Head of caudate nucleus (tissue), 42 donors: ENCODE results near the gene ADAM12.
A peak's percentile ranks its signal among the peaks of the same experiment; 100 is the strongest.

Experiments
- DNase-seq, 42 donors: peaks; one replicate each; pipeline versions ENCODE4 v3.0.0 to v3.0.0-alpha.2; 2020 to 2021; ENCODE audit warnings: mixed read lengths in 7 of 42
- intact Hi-C: fragments of 100-400 bp; cut with DNase I; formaldehyde crosslinking; loops from one replicate; pipeline ENCODE4 v1.15.0; 2022

The ADAM12 gene

DNA sequence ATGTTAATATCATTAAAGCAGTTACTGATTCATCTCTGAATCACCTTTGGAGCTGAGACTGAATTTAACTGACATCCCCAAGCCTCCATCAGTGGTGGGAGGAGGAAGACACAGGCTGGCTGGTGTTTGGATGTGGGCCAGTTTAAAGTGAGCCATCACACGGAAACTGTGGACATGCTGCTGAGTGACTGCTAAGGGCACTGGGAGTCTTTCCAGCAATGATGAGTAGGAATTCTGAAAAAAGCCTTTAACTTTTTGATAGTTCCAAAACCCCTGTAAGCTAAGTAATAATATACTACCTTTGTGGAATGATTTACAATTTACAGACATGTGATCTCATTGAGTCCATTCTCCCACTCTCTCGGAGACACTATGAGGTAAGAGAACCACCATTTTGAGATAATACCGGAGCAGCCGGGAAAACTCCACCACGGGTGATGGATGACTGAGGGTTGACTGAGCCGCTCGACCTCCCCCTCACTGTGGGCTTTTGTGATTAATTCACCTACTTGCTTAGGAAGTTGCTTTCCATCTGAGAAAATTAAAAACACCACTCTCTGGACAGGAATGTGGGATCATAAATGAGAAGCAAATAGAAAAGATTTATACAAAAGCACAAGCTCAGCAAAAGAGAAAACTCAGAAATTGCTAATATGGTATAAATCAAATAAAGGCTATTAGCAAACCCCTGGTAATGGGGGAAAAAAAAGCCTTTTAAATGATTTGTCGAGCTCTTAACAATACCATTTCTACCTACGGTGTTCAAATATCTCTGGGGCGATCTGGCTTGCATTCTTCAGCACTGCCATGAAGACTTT is 297.2 kb downstream of the ADAM12 start:
- intact Hi-C loops = no loop called here
- DNase-seq = peak in 24 of 42 donors; percentile 10 to 76 (median 36)

DNA sequence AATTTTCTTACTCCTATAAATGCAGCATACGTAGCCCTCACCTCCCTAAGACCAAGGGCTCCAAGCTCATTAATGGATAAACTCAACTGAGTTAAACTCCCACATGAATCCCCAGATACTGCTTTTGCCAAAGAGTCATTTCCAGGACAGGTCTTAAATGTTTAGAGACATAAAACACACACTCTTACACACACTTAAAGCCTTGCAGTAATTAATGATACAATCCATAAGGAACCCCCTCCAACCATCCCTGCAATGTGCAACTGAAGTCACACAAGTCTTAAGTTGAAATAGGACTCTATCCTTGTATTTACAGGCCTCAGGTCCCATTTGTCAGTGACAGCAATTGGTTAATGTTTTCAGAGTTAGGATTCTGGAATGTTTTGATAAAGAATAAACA is 297.8 kb downstream of the ADAM12 start:
- intact Hi-C loops = no loop called here
- DNase-seq = no peak

DNA sequence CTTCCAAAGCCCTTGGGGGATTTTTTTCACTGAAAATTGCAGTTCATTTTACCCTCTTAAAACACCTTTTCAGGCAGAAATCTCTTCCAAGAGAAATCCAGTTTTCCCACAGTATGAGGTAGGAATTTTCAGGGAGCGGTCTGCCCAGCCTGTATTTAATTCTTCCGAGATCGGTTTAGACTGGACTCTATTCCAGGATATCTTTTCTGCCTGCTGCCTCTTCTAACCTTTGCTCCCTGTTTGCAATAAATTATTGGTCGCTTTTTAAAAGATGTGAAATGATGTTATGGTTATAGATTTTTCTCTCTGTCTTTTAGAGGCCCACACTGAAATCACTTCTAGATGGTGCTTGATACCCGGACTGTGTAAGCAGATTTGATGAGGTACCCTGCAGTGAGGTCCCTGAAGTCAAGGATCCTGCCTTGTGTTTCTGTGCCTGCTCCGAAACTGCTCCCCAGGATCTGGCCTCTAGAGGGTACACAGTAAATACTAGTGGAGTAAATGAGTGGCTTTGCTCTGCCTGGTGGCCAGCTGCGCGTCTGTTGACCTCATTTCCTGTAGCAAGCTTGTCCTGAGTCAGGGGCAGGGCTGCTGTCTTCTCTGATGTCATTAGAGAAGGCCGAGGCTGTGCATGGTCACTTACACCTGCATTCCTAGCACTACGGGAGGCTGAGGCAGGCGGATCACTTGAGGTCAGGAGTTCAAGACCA is 300.3 kb downstream of the ADAM12 start:
- peak in 1 of 42 donors; percentile 12 for DNase-seq
- intact Hi-C loops = no loop called here

DNA sequence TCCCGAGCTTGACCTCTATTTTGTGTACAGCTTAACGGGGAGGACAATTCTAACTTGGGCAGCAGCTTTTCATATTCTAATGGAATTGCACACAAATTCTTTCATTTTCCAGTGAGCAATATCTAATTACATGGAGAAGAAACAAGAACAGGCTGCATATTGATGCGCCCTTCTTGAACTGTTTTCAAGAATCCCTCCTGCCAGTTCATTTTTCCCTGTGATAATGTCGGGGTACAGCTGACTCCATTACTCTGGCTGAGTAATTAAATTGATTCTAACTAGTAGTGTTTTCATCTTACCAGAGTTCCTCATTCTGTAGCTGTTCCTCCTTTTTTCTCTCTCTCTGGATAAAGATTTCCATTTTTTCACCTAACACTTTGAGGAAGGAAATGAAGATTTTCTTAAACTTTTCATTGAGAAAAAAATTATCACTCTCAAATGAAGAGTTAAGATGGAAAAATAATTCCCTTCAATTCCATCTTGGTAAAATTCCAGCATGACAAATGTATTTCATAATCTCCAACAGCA is 301.1 kb downstream of the ADAM12 start:
- intact Hi-C loops = no loop called here
- no peak for DNase-seq

DNA sequence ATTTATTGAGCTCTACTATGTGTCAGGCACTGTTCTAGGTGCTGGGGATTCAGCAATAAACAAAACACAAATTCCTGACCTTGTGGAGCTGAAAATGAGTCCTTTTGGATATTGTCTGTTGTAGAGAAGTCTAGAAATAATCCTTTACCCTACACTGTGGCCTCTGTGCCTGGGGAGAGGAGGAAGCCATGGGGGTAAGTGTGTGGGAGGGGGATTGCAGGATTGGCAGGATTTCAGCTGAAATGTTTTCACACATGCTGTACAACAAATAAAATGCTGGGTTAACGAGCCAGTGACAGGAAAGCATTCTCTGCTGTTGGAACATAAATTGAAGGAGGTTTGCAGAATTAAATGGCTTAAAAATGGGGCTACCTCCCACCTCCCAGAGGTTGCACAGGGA is 302.5 kb downstream of the ADAM12 start:
- intact Hi-C loops = no loop called here
- no peak for DNase-seq

DNA sequence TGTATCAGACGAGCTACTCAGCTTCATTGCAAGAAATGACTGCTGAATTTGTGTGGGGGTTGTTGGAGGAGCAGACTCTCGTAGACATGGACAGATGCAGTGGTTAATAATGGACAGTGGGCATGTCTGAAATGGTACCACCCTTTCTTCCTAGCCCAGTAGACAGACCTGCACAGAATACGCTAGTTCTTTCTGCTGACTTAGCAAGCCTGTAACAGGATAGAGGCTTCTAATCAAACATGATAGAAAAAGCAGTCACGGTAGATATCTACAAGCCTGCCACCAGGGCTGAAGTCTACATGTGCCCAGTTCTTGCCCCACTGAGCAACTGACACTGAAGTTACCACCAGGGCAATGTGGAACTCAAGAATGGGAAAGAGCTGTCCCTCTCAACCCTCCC is 303.9 kb downstream of the ADAM12 start:
- intact Hi-C loops = no loop called here
- peak in 1 of 42 donors; percentile 11 for DNase-seq

DNA sequence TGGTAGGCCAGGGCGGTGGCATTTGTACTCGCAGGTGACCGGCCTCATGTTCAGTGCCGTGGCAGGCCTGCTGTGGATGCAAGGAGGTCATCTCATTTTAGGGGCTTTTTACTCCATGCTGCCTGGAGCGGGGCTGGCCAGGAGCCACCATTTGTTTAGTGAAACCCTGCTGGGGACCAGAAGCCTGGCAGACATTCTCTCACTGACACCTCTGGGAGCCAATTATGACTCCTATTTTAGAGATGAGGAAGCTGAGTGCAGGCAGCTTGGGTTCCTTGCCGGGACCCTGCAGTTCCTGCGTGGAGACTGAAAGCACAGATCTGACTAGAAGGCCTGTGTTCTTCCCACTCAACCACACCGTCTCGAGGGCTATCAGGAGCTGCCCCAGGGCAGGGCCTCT is 305.3 kb downstream of the ADAM12 start:
- intact Hi-C loops = no loop called here

DNA sequence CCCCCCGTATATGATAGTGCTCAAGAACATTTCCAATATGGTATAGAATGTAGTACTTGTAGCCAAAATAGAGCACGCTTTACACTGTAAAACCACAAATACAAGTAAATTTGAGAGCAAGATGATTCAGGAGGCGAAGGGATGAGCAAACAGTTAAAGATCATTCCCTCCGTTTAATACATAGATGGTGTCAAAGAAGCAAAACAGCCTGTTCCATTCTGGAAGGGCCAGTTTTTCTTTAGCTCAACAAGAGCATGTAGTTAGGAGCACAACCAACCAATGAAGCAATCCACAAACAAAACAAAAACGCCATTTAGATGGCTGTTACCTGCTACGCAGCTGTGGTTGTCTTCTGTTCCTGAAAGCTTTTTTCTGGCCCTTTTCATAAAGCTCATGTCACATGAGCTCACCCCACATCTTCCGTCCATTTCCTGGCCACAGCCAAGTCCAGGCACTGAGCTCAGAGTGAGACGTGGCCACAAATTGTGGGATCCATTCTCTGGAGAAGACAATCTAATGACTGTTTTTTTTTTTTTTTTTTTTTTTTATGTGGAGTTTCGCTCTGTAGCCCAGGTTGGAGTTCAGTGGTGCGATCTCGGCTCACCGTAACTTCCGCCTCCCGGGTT is 306.3 kb downstream of the ADAM12 start:
- intact Hi-C loops = no loop called here
- peak in 3 of 42 donors; percentile 7 to 53 (median 23) for DNase-seq

More for the DNA sequence above, 305.3 kb downstream of the ADAM12 start:
- DNase-seq = no peak

DNA sequence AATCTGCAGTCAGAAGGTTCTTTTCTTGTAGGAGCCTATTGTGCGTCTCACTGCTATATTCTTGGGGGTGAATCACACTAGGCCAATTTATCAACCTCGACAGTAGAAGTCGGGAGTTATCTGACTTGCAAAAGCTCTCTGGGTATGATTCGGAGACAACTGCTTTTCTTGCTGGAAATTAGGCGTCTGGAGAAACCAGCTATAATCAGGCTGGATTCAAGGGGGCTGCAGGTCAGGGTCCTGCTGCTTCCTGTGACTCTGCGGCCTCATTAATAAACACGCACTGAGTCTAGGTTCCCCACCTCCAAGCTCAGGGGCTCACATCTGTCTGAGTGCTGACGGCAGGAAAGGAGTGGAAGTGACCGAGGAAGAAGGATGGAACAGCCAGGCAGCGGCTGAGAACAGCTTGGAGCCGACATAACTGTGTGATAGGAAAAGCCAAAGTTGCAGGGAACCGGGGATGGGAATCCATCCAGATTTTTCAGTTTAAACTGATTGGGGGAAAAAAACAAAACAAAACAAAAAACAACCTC is 307.3 kb downstream of the ADAM12 start:
- intact Hi-C loops = no loop called here
- peak in 5 of 42 donors; percentile 17 to 49 (median 29) for DNase-seq

DNA sequence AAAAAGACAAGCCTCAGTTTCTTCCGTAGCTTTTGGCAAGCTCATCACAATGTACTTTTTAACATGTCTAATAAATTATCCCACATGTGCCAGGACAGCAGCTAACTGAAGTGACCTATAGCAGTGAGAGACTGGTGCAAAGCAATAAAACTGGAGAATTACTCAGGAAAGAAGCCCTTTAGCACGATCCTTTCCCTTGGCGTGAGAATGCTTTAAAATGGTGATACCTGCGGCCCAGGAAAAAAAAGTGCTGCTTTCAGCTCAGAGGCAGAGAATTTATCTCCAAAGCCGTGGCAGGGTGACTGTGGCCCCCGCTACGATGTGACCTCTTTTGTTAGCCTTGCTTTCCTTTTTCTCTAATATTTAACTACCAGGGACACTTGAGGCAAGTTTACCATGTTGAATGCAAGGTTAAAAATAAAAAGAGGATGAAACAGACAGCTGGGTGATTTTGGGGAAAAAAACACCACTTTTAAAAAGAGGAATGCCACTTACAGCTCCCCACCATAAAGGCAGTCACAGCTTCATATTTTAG is 307.9 kb downstream of the ADAM12 start:
- intact Hi-C loops = no loop called here
- no peak for DNase-seq

DNA sequence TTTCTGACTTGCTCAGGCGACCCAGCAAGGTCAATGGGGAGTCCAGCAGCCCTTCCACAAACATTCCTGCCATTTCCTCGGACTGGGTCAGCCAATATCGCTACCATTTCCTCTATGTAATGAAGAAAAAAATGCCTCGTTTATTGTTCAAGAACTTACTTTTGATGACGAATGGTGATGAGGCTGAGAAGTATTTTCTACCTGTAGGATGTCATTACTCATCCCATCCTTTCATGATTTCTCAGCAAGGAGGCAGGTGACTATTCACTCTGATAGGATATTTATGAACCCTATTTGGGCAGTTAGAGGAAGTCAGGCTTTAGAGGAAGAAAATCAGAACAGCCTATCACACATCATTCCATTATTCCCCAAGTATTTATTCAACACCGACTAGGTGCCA is 313.3 kb downstream of the ADAM12 start:
- DNase-seq = no peak
- intact Hi-C loops = no loop called here

DNA sequence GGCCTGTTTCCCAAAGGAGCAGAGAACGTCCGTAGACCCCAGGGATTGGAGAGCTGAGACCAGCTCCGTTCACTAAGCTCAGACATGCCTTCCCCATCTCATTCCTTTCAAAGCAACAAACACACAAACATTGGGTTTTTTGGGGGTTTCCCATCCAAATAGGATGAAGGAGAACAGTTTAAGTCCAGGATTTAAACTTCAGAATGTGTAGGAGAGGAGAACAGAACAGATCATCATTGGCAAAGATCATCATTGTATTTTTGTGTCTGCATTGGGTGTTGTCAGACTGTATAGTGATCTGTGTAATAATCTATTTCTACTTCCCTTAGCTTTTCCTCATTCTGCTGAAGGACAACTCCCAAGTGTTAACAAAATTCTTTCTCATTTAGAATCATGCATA is 314.0 kb downstream of the ADAM12 start:
- intact Hi-C loops = no loop called here
- no peak for DNase-seq

DNA sequence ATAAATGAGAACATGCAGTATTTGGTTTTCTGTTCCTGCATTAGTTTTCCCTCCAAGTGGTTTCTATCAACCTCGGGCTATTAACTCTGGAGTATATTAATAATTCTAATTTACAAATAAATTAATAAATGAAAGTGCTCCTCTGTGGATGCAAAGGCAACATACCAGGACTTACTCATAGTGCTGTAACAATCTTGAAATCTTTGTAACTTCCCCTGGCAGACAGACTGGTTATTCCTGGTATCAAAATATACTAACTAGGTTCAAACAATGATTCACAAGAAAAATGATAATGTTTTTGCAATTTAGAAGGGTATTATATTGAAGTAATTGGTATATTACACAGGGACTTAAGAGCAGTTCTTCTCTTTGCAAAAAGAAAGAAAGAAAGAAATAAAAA is 314.7 kb downstream of the ADAM12 start:
- DNase-seq = no peak
- intact Hi-C loops = no loop called here

DNA sequence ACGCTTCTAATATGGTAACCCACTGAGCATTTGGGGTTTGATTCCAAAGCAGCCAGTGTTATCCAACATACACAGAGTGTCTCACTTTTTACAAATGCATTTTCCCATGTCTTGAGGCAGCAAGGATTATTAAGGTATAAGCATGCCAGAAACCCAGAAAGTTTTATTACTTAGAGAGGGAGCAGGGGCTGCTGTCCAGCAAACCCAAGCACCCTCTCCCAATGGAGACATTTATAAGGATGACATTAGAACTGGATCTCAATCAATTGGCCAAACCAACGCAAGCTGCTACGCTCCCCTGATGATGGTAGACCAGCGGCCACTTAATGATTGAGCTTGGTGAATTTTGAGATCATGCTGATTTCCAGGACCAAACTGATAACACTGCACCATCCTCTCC is 315.7 kb downstream of the ADAM12 start:
- no peak for DNase-seq
- intact Hi-C loops = no loop called here

DNA sequence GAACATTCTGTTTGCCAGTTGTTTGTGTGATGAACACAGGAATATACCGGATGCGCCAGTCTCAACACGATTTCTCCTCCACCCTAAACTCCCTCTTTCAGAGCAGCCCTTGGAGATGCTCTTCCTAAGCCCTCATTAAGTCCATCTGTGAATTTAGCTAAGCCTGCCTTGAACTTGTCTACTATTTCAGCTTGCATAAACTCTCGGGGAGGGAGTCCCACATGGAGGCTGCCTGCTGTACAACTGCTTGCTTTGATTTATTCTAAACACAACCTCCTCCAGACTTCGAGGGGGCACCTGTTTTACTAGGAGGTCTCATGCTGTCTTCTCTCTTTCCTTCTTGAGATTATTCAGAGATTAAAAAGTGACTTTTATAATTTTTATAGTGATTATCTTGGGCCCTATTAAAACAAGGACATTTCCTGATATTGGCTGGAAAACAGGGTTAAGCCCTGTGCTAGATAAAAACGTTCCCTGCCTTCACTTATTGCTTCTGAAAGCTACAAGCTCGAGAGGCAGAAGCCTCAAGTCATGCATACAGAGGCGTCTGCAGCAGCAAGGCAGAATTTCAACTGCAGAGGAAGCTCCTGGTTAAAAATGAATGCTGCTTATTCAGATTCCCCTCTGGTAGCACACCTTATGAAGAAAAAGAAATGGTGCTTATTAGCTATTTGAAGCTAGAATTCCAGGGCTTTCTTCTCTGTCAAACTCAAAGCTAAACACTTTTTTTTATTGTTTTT is 317.6 kb downstream of the ADAM12 start:
- intact Hi-C loops = no loop called here
- peak in 18 of 42 donors; percentile 16 to 78 (median 42) for DNase-seq

DNA sequence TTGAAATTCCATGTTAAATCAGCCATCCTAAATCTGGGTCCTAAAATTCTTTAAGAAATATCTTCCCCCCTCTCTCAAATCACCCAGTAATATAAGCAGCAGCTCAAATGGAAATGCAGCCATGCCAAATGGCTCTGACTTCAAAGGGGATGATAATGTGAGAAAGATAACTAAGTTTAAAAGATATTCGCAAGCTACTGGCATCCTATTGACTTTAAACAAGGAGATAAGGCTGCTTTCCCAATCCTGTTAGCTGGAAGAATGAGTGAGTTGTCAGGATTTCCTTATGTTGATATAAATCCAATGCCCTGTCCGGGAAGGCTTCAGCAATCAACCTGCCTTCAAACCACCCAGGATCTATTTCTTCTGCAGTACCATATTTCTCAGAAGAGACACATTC is 320.0 kb downstream of the ADAM12 start:
- intact Hi-C loops = no loop called here
- no peak for DNase-seq

DNA sequence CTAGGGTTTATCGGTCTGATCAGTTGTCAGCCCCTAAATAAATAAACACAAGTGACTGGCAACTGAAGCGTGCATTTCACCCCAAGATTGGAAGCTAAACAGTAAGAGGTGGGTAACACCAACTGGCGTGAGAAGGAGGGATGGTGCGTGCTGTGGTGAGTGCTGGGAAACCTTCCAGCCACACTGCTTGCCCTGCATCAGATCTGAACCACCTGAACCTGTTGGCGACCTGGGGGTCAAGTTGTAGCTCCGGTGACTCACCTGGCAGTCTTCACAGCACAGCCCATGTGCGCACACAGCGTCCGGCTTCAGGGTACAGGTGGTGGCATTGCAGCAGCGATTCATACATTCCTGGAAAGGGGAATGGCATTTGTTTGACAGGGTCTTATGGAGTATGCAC is 321.8 kb downstream of the ADAM12 start:
- DNase-seq = no peak
- intact Hi-C loops = no loop called here

DNA sequence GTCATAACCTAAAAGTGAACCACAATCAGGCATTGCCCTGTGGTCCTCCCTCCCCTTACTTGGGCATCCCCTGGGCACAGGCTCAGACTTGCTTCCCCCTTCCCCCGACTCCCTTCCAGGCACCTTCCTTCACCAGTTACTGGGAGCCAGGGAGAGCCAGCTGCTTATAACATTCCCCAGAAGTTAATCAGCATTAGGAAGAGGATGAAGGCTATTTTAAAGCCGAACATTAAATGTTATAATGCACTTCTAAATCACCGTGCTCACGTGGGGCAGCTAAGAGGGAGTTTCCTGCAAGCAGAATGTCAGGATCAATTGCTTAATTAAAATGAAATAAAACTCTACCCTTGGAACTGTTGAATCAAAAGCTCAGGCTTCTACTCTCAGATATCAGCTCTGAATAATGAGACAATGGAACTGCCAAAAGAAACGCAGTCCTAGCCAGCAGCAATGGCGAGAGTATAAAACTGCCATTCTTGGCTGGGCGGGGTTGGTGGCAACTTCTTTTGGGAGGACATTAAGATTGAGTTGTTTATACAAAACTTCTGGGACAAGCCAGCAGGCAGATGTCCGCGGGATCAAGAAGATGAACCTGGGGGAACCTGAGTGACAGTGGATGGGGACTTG is 322.4 kb downstream of the ADAM12 start:
- no peak for DNase-seq
- intact Hi-C loops = no loop called here
